OCI-LY1 (cell line): Measurements from ENCODE around the gene SLC25A21.

Experiments used
- EZH2 ChIP-seq: fragments of 200-600 bp; sonication (generic), shearing (Covaris generic); IDR thresholded peaks from 2 replicates; pipeline ENCODE4 v1.8.0; 2017; ENCODE audit warnings: borderline replicate concordance, mixed run types, mild to moderate bottlenecking, antibody characterized with exemption, low read length, moderate library complexity, mixed read lengths
- TF ChIP-seq, protein P1 (sequence below): fragments of 200-600 bp; sonication (generic), shearing (Covaris generic); IDR thresholded peaks from 2 replicates; pipeline ENCODE4 v1.5.1; 2017; ENCODE audit warnings: mild to moderate bottlenecking, antibody characterized with exemption, low read length, moderate library complexity, mixed read lengths

DNA sequence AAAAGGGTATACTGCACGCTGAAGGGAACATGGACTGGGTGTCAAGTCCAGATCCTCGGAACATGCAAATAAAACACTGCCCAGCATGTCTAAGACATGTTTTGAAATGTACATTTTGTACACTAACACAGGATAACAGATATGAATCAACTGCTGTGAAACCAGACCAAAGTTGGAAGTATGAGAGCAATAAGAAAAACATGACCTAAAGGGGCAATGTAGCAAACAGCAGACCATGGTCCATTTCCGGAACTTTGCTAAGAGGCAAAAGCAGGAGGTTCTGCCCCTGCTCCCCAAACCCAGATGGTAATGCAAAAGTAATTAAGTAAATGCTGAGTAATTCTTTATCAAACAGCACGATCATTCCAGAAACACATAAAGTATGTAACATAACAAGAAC, 125.2 kb downstream of the SLC25A21 start:
- TF ChIP-seq EZH2 = no peak
- TF ChIP-seq, protein P1, sequence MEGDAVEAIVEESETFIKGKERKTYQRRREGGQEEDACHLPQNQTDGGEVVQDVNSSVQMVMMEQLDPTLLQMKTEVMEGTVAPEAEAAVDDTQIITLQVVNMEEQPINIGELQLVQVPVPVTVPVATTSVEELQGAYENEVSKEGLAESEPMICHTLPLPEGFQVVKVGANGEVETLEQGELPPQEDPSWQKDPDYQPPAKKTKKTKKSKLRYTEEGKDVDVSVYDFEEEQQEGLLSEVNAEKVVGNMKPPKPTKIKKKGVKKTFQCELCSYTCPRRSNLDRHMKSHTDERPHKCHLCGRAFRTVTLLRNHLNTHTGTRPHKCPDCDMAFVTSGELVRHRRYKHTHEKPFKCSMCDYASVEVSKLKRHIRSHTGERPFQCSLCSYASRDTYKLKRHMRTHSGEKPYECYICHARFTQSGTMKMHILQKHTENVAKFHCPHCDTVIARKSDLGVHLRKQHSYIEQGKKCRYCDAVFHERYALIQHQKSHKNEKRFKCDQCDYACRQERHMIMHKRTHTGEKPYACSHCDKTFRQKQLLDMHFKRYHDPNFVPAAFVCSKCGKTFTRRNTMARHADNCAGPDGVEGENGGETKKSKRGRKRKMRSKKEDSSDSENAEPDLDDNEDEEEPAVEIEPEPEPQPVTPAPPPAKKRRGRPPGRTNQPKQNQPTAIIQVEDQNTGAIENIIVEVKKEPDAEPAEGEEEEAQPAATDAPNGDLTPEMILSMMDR = no peak
